H7 (cell line): Measurements from ENCODE around the gene ZNF232. TPM values are rescaled to one million over a fixed set of nuclear protein-coding genes. Genes with fewer than 3 reads are reported as not detected.
"Not testable (repeated sequence)": the region's sequence is repeated elsewhere in the genome, so short reads cannot be mapped to it uniquely, and the experiment has no call there.

ENCODE experiments used
- DNase-seq: peaks from one replicate; pipeline ENCODE4 v3.0.0; 2012
- H3K27me3 ChIP-seq: 2 replicates; pipeline ENCODE4 v1.6.0; 2011; ENCODE audit warnings: mild to moderate bottlenecking, low read length; ENCODE audit not compliant: control insufficient read depth, insufficient read depth
- H3K36me3 ChIP-seq: replicated peaks from 2 replicates; pipeline ENCODE4 v1.5.1; 2011; ENCODE audit warnings: low read length; ENCODE audit not compliant: control insufficient read depth, insufficient read depth
- H3K4me3 ChIP-seq: 2 replicates; pipeline ENCODE4 v1.5.1; 2011; ENCODE audit warnings: low read depth, mild to moderate bottlenecking, control low read depth, low read length, moderate library complexity; ENCODE audit not compliant: insufficient read depth
- total RNA-seq: library from RNA; depleted of rRNA; stranded (reverse); fragments of >200 nt; shearing (Covaris generic); gene quantifications from 2 replicates; pipeline ENCODE4 v1.2.3, GENCODE V29; 2014; rRNA removed

ZNF232 gene
- total RNA-seq, result 20.1 and 24.8 TPM in 2 replicates

DNA sequence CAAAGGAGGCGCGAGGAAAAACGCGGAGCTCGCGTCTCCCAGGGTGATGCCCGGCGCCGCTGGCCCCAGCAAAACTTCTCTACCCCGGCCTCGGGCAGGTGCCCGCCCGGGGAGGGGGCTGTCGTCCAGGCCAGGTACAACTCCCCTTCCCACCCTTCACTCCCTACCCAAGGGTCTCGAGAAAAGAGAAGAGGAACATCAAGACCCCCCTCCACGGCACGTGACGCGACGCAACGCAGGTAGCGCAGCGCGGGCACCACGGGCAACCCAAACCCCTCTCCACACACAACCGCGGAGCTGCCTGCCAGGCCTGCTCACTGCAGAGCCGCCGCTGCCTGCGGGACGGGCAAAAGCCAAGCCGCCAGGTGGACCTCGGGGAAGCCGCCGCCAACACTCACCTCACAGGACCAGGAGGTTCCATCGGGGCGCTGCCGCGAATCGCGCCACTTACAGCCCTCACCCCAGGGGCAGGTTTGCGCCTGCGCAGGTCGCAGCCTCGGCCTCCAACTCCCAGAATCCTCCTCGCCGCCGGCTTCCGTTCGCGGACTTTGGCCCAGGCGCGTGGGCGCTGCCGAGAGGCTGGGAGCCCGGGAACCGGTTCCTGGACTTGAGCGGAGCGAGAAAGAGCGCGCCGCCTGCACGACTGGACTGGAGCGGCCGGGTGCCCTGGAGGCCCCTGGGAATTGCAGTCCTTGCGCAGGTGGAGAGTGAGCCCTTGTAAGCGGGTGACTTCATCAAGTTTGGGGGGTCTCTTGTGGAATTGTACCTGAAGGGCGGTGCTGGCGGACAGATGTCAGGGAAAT is at the start of gene ZNF232:
Gene ZNF232, minus strand, starts transcription at position 477 of the 803 bp plus-strand sequence. Its CDS starts 56 bp downstream, at position 421.
- peak; percentile 98 for DNase-seq
- peaks cover 20% of the 10 kb centered on the region for H3K36me3 ChIP-seq
- peak within 1 kb of the TSS; percentile 93 for H3K4me3 ChIP-seq
- no peaks in the 10 kb centered on the region for H3K27me3 ChIP-seq

DNA sequence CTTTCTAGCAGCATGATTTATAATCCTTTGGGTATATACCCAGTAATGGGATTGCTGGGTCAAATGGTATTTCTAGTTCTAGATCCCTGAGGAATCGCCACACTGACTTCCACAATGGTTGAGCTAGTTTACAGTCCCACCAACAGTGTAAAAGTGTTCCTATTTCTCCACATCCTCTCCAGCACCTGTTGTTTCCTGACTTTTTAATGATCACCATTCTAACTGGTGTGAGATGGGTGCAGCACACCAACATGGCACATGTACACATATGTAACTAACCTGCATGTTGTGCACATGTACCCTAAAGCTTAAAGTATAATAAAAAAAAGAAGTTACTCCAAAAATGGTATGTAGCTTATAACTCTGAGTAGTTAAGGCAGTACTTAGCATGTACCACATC is 49.0 kb upstream of the ZNF232 start:
- not testable (repeated sequence) for DNase-seq, H3K4me3 ChIP-seq, H3K27me3 ChIP-seq, H3K36me3 ChIP-seq

DNA sequence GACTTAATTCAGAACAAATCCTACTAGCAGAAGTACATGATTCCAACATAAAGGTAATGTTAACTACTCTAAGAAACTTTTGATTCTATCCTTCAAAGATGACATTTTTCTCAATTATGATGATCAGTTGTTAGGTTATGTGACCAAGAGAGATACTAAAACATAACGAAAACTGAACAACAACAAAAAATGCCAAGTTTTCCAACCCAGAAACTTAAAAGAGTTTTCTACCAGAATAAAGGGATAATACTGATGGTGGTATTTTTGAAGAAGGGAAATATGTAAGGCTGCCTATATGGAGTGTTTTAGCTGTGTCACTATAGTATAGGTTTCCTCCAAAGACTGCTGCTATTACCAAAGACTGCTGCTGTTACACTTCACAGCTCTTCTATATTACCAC is 34.4 kb upstream of the ZNF232 start:
- not testable (repeated sequence) for H3K27me3 ChIP-seq, DNase-seq, H3K4me3 ChIP-seq, H3K36me3 ChIP-seq

DNA sequence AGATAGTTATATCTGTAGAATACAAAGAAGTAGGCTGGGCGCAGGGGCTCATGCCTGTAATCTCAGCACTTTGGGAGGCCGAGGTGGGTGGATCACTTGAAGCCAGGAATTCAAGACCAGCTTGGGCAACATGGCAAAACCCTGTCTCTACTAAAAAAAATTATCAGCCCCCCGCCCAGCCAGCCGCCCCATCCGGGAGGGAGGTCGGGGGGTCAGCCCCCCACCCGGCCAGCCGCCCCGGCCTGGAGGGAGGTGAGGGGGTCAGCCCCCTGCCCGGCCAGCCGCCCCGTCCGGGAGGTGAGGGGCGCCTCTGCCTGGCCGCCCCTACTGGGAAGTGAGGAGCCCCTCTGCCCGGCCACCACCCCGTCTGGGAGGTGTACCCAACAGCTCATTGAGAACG is 31.2 kb upstream of the ZNF232 start:
- not testable (repeated sequence) for H3K27me3 ChIP-seq, H3K36me3 ChIP-seq, H3K4me3 ChIP-seq, DNase-seq

DNA sequence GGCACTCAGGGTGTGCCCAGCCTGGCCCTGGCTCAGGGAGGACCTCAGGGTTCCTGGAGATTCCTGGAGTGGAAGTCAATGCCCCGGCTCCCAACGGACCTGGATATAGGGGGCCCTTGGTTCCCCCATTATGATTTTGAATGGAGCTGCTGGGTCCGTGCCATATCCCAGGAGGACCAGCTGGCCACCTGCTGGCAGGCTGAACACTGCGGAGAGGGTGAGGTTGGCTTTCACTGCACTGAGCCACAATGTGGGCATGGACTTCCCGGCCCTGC is 27.7 kb upstream of the ZNF232 start:
- no peaks in the 10 kb centered on the region for H3K36me3 ChIP-seq
- DNase-seq, result peak; percentile 5
- H3K4me3 ChIP-seq, result no peak overlapping the region
- H3K27me3 ChIP-seq, result no peaks in the 10 kb centered on the region

DNA sequence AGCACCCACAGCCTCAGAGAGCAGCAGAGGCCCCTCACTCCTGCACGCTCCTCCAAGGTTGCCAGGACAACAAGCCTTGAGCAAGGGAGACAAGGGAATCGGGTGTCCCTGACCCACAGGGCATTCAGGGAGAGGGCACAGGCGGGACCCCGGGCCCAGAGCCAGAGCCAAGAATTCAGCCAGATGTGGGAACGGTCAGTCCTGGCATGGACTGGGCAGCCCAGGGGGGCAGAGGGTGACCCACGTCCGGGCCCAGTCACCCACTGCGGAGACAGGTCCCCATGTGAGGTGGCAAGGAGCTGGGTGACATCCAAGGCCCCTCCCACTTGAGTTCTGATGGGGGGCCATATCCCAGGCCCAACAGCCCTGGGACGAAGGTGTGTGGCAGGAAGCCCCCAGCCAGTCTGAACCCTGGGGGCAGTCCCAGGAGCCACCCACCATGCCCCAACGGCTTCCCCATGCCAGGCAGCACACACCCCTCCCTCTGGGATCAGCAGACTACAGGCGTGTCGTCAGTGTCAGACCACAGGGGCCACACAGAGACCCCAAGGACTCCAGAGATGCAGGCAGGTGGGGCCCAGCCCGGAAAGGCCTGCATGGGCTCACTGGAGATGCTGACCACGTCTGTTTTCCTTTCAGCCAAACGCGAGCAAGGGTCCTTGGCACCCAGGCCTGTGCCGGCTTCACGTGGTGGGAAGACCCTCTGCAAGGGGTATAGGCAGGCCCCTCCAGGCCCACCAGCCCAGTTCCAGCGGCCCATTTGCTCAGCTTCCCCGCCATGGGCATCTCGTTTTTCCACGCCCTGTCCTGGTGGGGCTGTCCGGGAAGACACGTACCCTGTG is 27.2 kb upstream of the ZNF232 start:
- DNase-seq, result peak; percentile 14
- H3K36me3 ChIP-seq, result no peaks in the 10 kb centered on the region
- H3K4me3 ChIP-seq, result no peak overlapping the region
- no peaks in the 10 kb centered on the region for H3K27me3 ChIP-seq

DNA sequence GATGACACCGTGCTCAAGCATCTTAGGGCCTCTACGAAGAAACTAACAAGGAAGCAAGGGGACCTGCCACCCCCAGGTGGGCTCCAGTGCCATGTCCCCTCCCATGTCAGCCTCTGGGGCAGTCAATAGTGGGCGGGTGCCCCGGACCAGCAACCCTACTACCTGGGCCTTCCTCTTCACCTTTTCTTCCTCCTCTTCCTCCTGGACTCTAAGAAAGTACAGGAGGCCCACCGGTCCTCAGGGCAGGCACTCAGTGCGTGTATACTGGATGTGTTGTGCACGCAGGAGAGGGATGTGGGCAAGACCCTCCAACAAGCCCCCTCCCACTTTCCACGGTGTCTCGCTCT is 26.5 kb upstream of the ZNF232 start:
- H3K4me3 ChIP-seq, H3K27me3 ChIP-seq, H3K36me3 ChIP-seq, DNase-seq: not testable (repeated sequence)

DNA sequence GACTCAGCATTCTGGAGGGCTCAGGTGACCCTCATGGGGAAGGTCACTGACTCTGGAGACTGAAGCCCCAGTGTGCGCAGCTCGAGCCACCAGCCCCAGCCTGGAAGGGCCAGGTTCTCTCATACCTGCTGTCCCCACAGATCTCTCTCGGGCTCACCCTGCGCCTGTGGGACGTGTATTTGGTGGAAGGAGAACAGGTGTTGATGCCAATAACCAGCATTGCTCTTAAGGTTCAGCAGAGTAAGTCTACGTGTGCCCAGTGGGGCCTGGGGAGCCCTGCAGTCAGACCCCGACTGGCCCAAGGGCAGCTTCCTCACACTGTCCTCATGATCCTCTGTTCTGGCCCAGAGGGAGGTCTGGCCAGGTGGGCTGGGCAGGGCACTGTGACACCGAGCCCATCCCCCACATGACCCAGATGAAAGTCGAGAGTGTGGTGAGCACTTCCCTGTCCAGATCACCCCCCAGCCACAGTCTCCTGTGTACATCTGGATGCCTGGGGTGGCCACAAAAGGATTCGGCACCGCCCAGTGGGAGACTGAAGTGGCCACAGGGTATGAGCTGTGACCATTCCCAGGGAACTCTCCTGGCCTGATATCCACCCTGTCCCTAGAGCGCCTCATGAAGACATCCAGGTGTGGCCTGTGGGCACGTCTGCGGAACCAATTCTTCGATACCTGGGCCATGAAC is 26.0 kb upstream of the ZNF232 start:
- not testable (repeated sequence) for H3K36me3 ChIP-seq, H3K4me3 ChIP-seq, H3K27me3 ChIP-seq
- DNase-seq, result peak; percentile 8

DNA sequence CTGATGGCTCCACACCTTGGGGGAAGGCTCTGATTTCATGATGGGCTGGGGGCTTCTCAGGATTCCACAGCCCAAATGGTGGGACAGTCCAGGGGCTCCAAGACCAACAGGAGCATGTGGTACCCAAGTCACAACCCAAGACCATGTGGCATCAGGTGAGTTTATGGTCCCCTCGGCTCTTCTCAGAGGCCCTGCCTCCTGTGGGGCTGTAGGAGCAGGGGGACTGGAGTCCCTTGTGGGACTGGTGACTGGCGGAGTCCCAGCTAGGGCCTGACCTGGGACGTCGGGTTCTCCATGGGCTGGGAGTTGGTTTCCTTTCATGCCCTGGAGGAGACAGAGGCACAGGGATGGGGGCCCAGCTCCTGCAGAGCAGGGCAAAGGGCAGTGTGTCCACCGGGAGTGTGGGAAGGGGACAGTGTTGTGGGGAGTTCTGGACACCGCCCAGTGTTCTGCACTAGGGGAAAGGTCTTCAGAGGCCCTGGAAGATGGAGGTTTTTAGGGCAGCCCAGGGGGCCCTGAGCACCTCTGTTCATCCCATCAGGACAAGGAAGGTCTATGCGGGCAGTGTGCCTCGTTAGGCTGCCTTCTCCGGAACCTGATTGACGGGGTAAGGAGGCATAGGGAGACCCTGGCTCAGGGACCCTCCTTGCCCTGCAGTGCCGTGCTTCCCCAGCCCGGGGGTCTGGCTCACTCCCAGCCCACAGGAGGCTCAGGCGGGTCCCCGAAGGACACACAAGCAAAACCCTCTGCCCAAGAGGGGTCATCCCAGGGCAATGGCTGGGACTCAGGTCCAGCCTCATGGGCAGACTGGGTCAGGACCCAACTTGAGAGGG is 25.1 kb upstream of the ZNF232 start:
- not testable (repeated sequence) for DNase-seq, H3K4me3 ChIP-seq, H3K36me3 ChIP-seq, H3K27me3 ChIP-seq

DNA sequence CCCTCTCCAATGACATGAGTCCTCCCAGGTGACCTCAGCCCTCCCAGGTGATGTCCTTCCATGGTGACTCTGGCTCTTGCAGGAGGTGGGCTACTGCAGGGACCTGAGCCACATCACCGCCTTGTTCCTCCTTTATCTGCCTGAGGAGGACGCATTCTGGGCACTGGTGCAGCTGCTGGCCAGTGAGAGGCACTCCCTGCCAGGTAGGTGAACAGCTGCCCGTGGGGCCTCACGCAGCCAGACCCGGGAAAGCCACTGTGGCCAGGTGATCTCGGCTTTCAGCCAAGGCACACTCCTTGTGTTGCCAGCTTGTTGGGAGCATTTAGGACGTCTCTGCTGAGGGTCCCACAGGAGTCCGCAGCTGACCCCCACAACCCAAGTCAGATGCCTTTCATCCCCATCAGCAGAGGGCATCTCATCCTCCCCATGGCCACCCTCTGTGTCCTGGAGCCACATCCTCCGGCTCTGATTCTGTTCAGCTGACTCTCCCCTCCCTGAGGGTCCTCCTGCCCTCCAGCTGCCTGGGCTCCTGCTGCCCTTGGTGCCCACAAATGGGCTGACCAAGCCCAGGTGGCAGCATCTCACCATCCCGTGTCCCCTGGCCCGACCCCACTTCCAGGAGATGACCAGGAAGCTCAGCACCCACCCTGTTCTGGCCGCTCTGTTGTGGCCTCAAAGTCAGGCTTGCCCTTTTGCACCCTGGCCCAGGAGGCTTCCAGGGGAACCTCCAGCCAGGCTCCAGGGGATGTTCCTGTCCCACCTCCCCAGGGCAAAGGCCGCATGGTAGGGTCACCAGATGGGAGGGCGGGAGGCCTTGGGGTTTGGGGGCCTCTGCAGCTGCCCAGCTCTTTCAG is 24.3 kb upstream of the ZNF232 start:
- DNase-seq, result peak; percentile 14
- Histone ChIP-seq H3K36me3 (no peaks in the 10 kb centered on the region), H3K27me3 (no peaks in the 10 kb centered on the region), H3K4me3 (no peak overlapping the region)

DNA sequence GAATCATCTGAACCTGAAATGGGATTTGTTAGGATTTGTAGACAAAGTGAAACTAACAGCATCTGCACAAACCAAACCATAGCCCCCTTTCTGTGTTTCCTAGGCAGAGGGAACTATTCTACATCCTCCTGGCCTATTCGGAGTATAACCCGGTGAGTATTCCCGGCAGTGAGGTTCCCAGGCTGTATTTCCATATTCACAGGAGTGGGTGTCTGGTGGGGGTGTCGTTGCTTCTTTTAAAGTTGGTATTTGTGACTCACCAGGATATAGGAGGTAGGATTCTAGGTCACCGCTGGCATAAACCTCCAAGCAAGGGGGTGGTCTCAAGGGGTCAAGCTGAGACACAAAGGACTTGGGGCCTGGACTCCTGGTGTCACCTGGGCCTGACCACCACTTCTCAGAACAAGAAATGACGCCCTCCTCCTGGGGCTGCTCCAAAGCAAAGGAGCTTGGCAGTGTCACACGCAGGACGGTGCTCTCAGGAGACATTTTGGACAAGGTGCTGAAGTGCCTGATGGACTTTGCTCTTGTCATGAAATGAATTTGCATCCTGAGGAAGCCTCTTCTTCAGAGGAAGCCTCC is 23.5 kb upstream of the ZNF232 start:
- peak; percentile 6 for DNase-seq
- not testable (repeated sequence) for H3K4me3 ChIP-seq, H3K36me3 ChIP-seq, H3K27me3 ChIP-seq

DNA sequence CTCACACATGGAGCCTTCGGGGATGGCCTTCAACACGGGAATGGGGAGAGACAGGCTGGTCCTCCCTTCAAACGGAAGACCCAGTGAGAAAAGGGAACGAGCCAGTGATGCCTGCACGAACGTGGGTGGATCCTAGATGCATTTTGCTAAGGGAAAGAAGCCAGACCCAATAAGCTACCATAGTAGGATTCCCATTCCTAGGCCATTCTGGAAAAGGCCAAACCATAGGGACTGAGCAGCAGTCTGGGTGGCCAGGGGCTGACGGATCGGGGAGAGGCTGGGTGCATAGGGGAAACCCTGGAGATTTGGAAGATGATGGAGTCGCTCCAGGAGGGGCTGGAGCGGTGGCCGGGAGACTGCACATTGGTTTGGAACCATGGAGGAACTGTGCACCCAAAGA is 22.9 kb upstream of the ZNF232 start:
- H3K27me3 ChIP-seq, DNase-seq: not testable (repeated sequence)

DNA sequence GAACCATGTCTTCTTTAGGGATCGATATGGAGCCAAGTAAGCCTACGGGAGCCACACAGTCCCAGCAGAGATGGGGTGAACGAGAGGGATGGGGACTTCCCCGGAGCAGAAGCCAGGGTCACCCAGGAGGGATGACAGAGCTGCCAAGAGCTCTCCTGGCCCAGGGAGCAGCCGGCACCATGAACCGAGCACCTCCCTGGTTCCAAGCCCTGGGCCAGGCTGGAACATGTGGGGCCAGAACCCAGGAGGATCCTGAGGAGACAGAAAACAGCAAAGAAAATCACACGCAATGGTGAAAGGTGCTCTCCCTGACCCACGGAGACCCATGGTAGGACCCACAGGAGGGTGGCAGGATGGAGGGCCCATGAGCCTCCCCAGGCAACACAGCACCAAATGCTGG is 22.3 kb upstream of the ZNF232 start:
- H3K4me3 ChIP-seq, H3K27me3 ChIP-seq, H3K36me3 ChIP-seq, DNase-seq: not testable (repeated sequence)

More for the DNA sequence above, 22.9 kb upstream of the ZNF232 start:
- not testable (repeated sequence) for H3K4me3 ChIP-seq, H3K36me3 ChIP-seq
